ENCODE data around the gene TBC1D3D. TPM values are rescaled to one million over a fixed set of nuclear protein-coding genes. Genes with fewer than 3 reads are reported as not detected.
"Not testable (repeated sequence)": the region's sequence is repeated elsewhere in the genome, so short reads cannot be mapped to it uniquely, and the experiment has no call there.

The TBC1D3D gene
- total RNA-seq: 1 to 10 TPM; 8.4 to 8.8 TPM

DNA sequence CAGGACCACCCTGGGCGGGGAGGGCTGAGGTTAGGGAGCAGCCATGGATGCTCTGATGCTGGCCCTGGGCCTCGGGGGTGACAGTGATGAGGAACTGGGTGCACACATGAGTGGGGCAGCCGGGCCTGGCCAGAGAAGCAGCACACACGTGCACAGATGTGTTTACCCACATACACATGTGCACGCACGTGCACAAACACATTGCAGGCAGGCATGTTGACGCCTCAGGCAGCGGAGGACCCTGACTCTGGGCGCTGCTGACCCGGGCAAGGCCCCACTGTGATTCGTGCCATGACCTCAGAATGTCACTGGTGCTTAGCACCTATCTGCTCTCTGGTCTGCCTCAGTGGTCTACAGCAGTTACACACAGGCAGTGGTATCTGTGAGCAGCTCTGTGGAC is at the start of gene TBC1D3D:
Gene TBC1D3D, plus strand, starts transcription at position 301 of the 400 bp plus-strand sequence. CDS start 1,585 bp downstream, outside the sequence.
- CTCF ChIA-PET; DNase-seq; H3K27ac Mint-ChIP-seq; H3K4me1 Mint-ChIP-seq; H3K27me3 Mint-ChIP-seq; H3K36me3 Mint-ChIP-seq (ENCODE audit: low read depth); POLR2A ChIA-PET; H3K9me3 Mint-ChIP-seq; H3K4me3 Mint-ChIP-seq: not testable (repeated sequence)

GRCh38 chr17:37988960-37989359 is 14.8 kb upstream of the TBC1D3D start, which contains the start of gene TBC1D3L:
TBC1D3L (minus strand) TSS chr17:37989060; CDS start chr17:37987520, 1,540 bp downstream.
- H3K9me3 Mint-ChIP-seq; H3K4me1 Mint-ChIP-seq; DNase-seq; POLR2A ChIA-PET; H3K36me3 Mint-ChIP-seq (ENCODE audit: low read depth); H3K4me3 Mint-ChIP-seq; H3K27me3 Mint-ChIP-seq; CTCF ChIA-PET; H3K27ac Mint-ChIP-seq: not testable (repeated sequence)

Other genes starting within 250 kb of the TBC1D3D start
- not detected for gene TBC1D3K, start 79.6 kb upstream of the TBC1D3D start, total RNA-seq
- 1 to 10 TPM in 1 of 2 experiments, not detected in 1; 1.5 TPM for gene TBC1D3L, start 14.9 kb upstream of the TBC1D3D start, total RNA-seq
- gene TBC1D3C, start 64.7 kb downstream of the TBC1D3D start, total RNA-seq: not detected
- under 1 TPM in 1 of 2 experiments, not detected in 1; 0.10 TPM for gene TBC1D3E, start 124.0 kb downstream of the TBC1D3D start, total RNA-seq
- gene TBC1D3, start 188.6 kb downstream of the TBC1D3D start, total RNA-seq: not detected